Cortex of kidney (tissue), 1 donor: ENCODE data around the gene PSMB11.
"Not testable (repeated sequence)": the region's sequence is repeated elsewhere in the genome, so short reads cannot be mapped to it uniquely, and the experiment has no call there.

Experiments
- DNase-seq: peaks from one replicate; lab custom pipeline; 2025; lab: John Stamatoyannopoulos, UW

Gene PSMB11

GRCh38 chr14:23013749-23014054, 28.3 kb upstream of the PSMB11 start:
- DNase-seq, result not testable (repeated sequence)

GRCh38 chr14:23015618-23016017, 26.4 kb upstream of the PSMB11 start:
- no peak for DNase-seq

GRCh38 chr14:23017091-23017490, 24.9 kb upstream of the PSMB11 start:
- no peak for DNase-seq

- no peak for DNase-seq
These were observed 23.9 kb upstream of the PSMB11 start for GRCh38 chr14:23018107-23018506.

GRCh38 chr14:23020143-23021128, 21.6 kb upstream of the PSMB11 start:
- no peak for DNase-seq

GRCh38 chr14:23021434-23021833, 20.6 kb upstream of the PSMB11 start:
- no peak for DNase-seq

GRCh38 chr14:23021889-23022442, 20.0 kb upstream of the PSMB11 start:
- no peak for DNase-seq

GRCh38 chr14:23023022-23023794, 18.8 kb upstream of the PSMB11 start:
- DNase-seq, result no peak

- DNase-seq, result no peak
These were observed 18.2 kb upstream of the PSMB11 start for GRCh38 chr14:23023795-23024152.

- no peak for DNase-seq
These were observed 17.4 kb upstream of the PSMB11 start for GRCh38 chr14:23024612-23025075.

- DNase-seq, result no peak
These were observed 16.7 kb upstream of the PSMB11 start for GRCh38 chr14:23025151-23025814.

GRCh38 chr14:23028799-23029198, 13.2 kb upstream of the PSMB11 start:
- DNase-seq, result no peak

- DNase-seq, result no peak
These were observed 11.1 kb upstream of the PSMB11 start for GRCh38 chr14:23030936-23031335.

GRCh38 chr14:23033251-23033727, 8.7 kb upstream of the PSMB11 start:
- DNase-seq, result no peak

- no peak for DNase-seq
These were observed 8.1 kb upstream of the PSMB11 start for GRCh38 chr14:23033801-23034497.

- DNase-seq, result no peak
These were observed 7.3 kb upstream of the PSMB11 start, which contains the start of gene PSMB5 for GRCh38 chr14:23034498-23035302. PSMB5 (minus strand) TSS chr14:23034900; CDS start chr14:23034881, 19 bp downstream.

GRCh38 chr14:23035303-23036144, 6.5 kb upstream of the PSMB11 start:
- no peak for DNase-seq

- no peak for DNase-seq
These were observed 1.9 kb upstream of the PSMB11 start for GRCh38 chr14:23040100-23040499.

- DNase-seq, result no peak
These were observed 283 bp upstream of the PSMB11 start for GRCh38 chr14:23041729-23042128.

GRCh38 chr14:23043145-23043544, 1.1 kb downstream of the PSMB11 start:
- no peak for DNase-seq
